Femur (tissue), 1 donor: ENCODE measurements around the gene SLC25A45.
A peak's percentile ranks its signal among the peaks of the same experiment; 100 is the strongest.
"Not testable (repeated sequence)": the region's sequence is repeated elsewhere in the genome, so short reads cannot be mapped to it uniquely, and the experiment has no call there.

Experiments
- DNase-seq: peaks from one replicate; pipeline ENCODE4 v3.0.0-alpha.2; 2017

The SLC25A45 gene

DNA sequence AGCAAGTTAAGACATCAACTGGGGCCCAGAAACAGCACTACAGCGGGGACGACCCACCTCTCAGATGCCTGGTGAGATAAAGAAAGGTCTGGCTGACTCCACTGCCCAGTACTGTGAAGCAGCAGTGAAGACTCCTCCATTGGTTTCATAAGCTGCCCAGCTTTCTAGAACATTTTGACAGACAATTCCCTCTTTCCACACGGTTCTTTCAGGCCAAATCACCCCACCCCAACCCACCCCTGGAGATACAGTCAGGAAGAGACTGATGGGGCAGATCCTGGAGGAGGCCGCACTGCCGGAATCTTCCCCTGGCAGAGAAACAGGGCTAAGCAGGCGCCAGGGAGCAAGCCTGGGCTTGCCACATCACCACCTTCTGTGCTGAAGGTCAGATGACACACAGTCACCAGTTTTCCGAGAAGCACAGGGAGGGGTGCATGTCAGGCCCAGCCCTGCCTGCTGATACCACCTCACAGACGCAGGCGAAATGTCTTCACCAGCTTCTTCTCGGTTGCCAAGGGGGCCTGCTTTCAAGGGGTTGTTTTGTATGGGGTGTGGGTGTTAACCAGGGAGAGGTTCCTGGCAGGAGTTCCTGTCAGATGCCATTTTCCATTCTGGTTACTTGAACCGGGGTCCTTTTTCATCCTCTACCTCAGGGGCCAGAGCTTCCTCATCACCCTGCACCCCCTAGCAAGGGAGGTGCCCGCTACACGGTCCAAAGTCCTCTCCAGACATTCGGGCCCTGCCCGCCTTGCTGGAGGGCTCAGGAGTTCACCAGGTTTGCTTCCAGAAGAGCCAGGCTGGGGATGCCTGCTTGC, 38.7 kb upstream of the SLC25A45 start:
- peak; percentile 94 for DNase-seq

- no peak for DNase-seq
These were observed 38.1 kb upstream of the SLC25A45 start for GRCh38 chr11:65420506-65420905.

- DNase-seq, result peak; percentile 94
These were observed 37.5 kb upstream of the SLC25A45 start for GRCh38 chr11:65419772-65420481.

DNA sequence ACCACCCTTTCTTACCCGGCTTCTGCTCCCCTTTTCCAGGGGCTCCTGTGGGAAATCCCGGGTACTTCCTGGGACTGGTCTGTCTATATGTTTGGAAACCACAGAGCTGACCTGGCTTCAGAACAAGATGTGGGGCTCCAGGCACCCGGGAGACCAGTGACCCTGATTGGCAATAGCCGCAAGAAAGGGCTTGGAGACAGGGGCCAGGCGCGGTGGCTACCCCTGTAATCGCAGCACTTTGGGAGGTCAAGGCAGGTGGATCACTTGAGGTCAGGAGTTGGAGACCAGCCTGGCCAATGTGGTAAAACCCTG, 37.0 kb upstream of the SLC25A45 start:
- no peak for DNase-seq

DNA sequence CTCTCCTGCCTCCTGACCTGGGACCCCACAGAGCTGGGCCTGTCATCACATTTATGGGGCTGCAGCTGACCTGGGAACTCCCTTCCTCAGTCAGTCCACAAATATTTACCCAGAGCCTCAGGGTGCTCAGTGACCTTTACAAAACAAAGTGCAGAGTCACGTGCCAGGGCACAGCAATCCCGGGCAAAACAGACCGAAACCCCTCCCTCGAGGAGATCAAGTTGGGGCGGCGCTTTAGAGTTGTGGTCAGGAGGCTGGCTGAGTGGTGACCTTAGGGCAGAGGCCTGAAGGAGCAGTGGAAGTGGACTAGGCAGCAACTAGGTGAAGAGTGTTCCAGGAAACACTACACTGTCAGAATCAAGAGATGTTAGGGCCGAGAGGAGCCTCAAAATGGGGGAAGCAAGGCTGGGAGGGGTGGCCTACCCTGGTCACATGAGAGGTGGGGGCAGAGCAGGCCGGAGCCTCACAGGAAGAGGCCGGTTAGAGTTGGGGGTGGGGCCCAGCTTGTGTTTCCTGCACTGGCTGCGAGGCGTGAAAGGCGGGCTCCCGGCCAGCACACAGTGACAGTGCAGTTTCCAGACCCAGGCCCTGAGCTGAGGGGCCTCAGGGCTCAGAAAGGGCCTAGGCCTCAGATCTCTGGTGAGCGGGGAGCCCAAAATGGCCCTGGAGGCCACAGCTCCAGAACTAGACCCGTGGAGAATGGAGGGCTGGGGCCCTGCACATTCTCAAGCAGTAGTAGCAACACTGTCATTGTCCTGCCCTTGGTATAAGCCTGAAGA, 36.4 kb upstream of the SLC25A45 start:
- peak; percentile 98 for DNase-seq

- no peak for DNase-seq
These were observed 35.9 kb upstream of the SLC25A45 start for GRCh38 chr11:65418431-65418680.

DNA sequence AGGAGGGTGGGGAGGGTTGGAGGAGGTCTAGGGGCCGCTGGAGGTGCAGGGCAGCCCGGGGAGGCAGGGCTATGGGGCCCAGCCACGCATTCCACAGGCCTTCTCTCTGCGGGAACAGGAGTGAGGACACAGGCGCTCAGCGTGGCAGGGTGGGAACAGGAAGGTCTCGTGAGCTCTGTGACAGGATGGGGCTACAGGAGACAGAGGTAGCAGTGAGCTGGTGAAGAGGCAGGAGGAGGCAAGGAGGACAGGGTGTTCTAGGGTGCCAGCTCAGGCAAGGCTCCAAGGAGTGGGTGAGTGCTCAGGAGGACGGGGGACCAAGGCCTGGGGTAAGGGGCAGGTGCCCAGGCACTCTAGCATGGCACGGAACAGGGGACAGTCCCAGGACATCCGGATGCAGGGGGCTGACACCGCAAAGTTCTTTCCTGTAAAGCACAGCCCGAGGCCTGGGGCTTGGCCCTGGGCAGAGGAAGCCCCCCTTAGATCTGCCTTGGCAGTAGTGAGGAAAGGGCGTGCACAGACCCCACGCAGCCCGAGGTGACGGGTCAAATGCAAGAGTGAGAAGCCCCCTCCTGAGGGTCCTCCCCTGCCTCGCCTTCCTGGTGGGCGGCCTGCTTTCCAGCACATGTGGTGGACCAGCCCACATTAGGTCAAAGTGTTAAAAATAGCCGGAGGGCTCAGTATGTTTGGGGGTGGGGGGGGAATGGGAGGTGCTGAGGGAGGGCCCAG, 35.4 kb upstream of the SLC25A45 start:
- DNase-seq, result peak; percentile 77

GRCh38 chr11:65416841-65417701, 34.6 kb upstream of the SLC25A45 start:
- peak; percentile 50 for DNase-seq

- peak; percentile 95 for DNase-seq
These were observed 33.9 kb upstream of the SLC25A45 start for GRCh38 chr11:65416341-65416824.

DNA sequence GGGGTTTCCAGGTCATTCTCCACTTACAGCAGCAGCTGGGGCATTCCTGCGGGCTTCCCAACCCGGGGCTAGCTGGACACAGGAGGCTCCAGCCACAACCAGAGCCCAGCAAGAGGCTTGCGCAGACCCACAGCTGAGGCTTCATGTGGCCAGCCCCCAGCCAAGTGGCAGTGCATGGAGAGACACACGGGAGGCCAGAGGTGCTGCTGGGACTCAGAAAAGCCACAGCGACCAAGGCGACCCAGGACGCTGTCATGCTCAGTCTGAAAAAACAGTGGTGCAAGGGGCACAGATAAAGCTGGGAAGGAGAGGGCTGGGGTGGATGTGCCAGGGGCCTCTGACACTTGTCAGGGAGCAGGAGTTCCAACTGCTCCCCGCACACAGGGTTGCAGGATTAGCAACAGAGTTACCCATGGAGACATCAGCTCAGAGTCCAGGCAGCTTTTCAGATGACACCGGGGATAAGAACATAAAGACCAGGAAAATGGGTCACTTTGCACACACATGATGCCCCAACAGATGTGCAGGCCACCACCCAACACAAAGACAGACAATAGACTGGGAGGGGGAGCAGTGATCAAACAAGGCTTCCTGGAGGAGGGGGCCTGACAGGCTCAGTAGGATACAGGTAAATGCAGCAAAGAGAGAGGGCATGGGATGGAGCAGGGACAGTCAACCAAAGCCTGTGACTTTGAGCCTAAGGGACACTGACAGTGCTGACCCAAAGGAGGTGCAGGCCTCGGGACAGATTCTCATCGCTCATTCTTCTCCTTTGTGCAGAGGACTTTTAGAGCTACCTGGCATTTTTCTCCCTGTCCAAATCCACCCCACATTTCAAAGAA, 33.3 kb upstream of the SLC25A45 start:
- DNase-seq, result peak; percentile 38

DNA sequence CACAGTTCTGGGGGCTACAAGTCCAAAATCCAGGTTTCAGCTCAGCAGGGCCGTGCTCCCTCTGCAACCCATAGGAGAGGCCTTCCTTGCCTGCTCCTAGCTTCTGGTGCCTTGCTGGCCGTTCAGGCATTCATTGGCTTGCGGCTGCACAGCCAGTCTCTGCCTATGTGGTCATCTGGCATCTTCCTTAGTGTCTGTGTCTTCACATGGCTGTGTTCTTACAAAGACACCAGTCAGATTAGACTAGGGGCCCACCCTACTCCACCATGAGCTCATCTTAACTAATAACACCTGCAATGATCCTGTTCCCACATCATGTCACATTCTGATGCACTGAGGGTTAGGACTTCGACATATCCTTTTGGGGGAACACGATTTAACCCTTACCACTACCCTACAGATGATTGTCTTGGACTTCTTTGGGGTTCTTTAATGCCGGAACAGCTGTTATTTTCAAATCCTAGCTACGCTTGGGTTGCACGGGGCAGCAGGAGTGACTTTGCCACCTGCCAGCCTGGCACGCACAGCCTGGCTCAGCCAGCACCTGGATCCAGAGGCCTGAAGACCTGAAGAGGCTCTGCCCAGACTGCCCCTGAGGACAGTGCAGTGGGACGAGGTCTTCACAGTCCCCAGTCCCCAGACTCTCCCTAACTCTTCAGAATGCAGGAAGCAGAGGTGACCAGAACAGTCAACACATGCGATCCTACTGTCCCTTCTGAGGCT, 32.5 kb upstream of the SLC25A45 start:
- peak; percentile 19 for DNase-seq

DNA sequence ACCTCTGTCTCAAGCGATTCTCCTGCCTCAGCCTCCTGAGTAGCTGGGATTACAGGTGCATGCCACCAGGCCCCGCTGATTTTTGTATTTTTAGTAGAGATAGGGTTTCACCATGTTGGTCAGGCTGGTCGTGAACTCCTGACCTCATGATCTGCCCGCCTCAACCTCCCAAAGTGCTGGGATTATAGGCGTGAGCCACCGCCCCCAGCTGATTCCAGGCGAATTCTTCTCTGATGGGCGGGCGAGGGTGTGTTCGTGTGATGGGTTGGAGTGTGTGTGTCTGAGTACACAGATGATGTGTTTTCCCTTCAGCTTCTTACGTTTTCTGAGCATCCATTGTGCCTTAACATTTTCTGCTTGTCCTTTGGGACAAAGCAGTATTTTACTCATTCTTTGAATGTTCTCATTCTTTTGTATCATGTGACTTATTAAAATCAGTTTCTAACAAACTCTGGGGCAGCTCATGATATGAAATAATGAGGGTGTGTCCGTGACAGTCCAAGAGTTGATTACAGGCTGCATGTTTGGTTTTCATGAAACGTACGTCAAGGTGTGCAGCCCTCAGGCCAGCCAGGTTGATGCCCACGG, 30.7 kb upstream of the SLC25A45 start:
- DNase-seq, result not testable (repeated sequence)

- DNase-seq, result no peak
These were observed 30.0 kb upstream of the SLC25A45 start for GRCh38 chr11:65412271-65413076.

GRCh38 chr11:65411681-65412070, 29.2 kb upstream of the SLC25A45 start:
- DNase-seq, result no peak

- DNase-seq, result no peak
These were observed 28.7 kb upstream of the SLC25A45 start for GRCh38 chr11:65410936-65411680.

DNA sequence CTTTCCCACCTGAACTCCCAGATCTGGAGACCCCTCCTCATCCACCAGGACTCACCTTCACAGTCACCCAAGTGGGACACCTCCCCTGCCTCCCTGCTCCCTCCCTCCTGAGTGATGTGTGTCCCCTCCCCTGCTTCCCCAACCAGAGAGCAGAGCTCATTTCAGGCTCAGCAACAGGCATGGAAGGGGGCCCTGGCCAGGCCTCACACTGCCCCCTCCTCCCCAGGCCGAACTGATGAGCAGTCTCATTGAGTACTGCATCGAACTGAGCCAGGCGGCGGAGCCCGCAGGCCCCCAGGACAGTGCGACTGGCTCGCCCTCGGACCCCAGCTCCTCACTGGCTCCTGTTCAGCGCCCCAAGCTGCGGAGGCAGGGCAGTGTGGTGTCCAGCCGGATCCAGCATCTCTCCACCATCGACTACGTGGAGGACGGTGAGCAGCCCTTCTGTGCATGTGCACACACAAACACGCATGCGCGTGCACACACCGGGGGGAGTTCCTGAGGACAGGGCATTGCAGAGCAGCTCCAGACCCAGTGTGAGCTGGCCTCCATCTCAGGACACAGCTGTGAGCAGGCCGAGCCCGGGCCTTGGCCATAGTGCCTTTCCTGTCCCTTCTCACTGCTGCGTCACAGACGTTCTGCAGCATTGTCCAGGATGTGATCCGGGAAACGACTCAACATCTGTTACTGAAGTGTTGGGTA, 22.3 kb upstream of the SLC25A45 start:
- no peak for DNase-seq

DNA sequence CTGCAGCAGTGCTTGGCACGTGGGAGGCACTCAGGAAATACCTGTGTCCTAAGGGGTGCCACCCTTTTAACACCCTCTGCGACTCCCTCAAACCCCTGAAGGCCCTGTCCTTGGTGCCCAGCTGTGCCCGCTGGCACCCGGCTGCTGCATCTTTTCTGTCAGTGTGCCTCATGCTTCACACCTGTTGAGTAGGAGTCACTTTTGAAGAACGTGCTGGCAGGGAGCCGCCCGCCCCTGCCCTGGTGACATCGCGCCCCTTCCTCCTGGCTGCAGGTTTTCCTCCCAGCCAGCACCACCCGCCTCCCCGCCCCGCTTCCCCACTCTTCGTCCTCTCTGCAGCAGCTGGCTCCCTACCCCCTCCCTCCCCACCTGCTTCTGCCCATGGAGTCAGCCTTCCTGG, 21.8 kb upstream of the SLC25A45 start:
- DNase-seq, result no peak
